Body of pancreas (tissue), 4 donors: ENCODE data around the gene HECTD1. TPM values are rescaled to one million over a fixed set of nuclear protein-coding genes. Genes with fewer than 3 reads are reported as not detected.
A peak's percentile ranks its signal among the peaks of the same experiment; 100 is the strongest.
"Not testable (repeated sequence)": the region's sequence is repeated elsewhere in the genome, so short reads cannot be mapped to it uniquely, and the experiment has no call there.

Experiments
- ATAC-seq: fragments of 150-250 bp; one replicate; pipeline ENCODE4 v1.9.1; 2016
- DNase-seq, 4 donors: peaks; one replicate each; pipeline ENCODE4 v3.0.0-alpha.2; 2019
- H3K27ac ChIP-seq, 4 donors: fragments of 200-600 bp; sonication (generic); 1 replicate in 3 of 4; 2 replicates in 1 of 4; pipeline versions ENCODE4 v1.5.1 to v1.6.1; 2016 to 2019; ENCODE audit warnings: mild to moderate bottlenecking in 1 of 4, mixed read lengths in 1 of 4, moderate library complexity in 1 of 4
- H3K27me3 ChIP-seq, 2 donors: fragments of 200-600 bp; sonication (generic); one replicate each; pipeline ENCODE4 v1.6.0; 2016; ENCODE audit warnings: mild to moderate bottlenecking in 1 of 2
- H3K36me3 ChIP-seq, 2 donors: fragments of 200-600 bp; sonication (generic); replicated peaks in 1 of 2; 2 replicates each; pipeline ENCODE4 v1.5.1; 2016; ENCODE audit warnings: low read depth in 2 of 2; ENCODE audit not compliant: insufficient read depth in 1 of 2
- H3K4me1 ChIP-seq: fragments of 200-600 bp; sonication (generic); one replicate; pipeline ENCODE4 v1.6.0; 2016
- H3K4me3 ChIP-seq, 2 donors: fragments of 200-600 bp; sonication (generic); 1 replicate in 1 of 2; 2 replicates in 1 of 2; pipeline ENCODE4 v1.5.1; 2016 to 2019
- H3K9me3 ChIP-seq, 3 donors: fragments of 200-600 bp; sonication (generic); 1 replicate in 2 of 3; 2 replicates in 1 of 3; pipeline ENCODE4 v1.5.1; 2016
- CTCF ChIP-seq, 7 experiments: fragments of 450-650 bp in 4 of 7; fragments of 200-600 bp in 3 of 7; sonication (generic) in 3 of 7; IDR thresholded peaks; one replicate each; pipeline ENCODE4 v1.5.1; 2016 to 2019; ENCODE audit warnings: antibody characterized with exemption in 7 of 7
- POLR2A ChIP-seq, 3 donors: fragments of 450-650 bp; IDR thresholded peaks; one replicate each; pipeline ENCODE4 v1.6.1; 2016; ENCODE audit warnings: antibody characterized with exemption in 3 of 3, mild to moderate bottlenecking in 2 of 3
- whole genome bisulfite sequencing, 2 donors: methylation state at CpG; one replicate each; pipeline ENCODE4 v1.1.5; 2017; 5-methylcytosine and 5-hydroxymethylcytosine counted together
- intact Hi-C: fragments of 100-400 bp; cut with DNase I; formaldehyde crosslinking; loops from one replicate; pipeline ENCODE4 v1.15.1; 2023
- total RNA-seq, 2 donors: library from RNA; depleted of rRNA; stranded (reverse); fragments of >200 nt; gene quantifications; one replicate each; pipeline ENCODE4 v1.1.0, GENCODE V29; 2016

Gene HECTD1
- total RNA-seq, 2 donors from 2014 or later: 110 to 221 TPM

- WGBS, 2 donors: 67 to 88% methylated on average over 2 to 3 of the region's 3 CpGs
- no peak for ATAC-seq
Measured at GRCh38 chr14:31232081-31232480, 24.5 kb upstream of the HECTD1 start.

GRCh38 chr14:31231272-31231671 is 23.7 kb upstream of the HECTD1 start:
- intact Hi-C loops, ATAC-seq, H3K27ac ChIP-seq: not testable (repeated sequence)

More at GRCh38 chr14:31232081-31232480, 24.5 kb upstream of the HECTD1 start:
- Histone ChIP-seq H3K4me1 (peaks cover 27% of the 10 kb centered on the region), H3K27me3 (no peaks in the 10 kb centered on the region), H3K27ac (no peak overlapping the region), H3K9me3 (no peaks in the 10 kb centered on the region), H3K36me3 (no peaks in the 10 kb centered on the region), H3K4me3 (no peak overlapping the region)
- TF ChIP-seq CTCF (IDR thresholded peaks at IDR 0.05): no peak
- TF ChIP-seq POLR2A (IDR thresholded peaks at IDR 0.05): no peak
- intact Hi-C loops: no loop called here
- no peak for DNase-seq

GRCh38 chr14:31230573-31230958 is 23.0 kb upstream of the HECTD1 start:
- Histone ChIP-seq H3K9me3 (no peaks in the 10 kb centered on the region), H3K27ac (peak overlapping the region; percentile 69 to 83 (median 80)), H3K36me3 (no peaks in the 10 kb centered on the region), H3K4me1 (peaks cover 27% of the 10 kb centered on the region), H3K4me3 (no peak overlapping the region), H3K27me3 (no peaks in the 10 kb centered on the region)
- 56 to 57% methylated on average over 1 of the region's 1 CpG for WGBS, 2 donors
- no peak for ATAC-seq
- DNase-seq: no peak
- TF ChIP-seq POLR2A (IDR thresholded peaks at IDR 0.05): no peak
- TF ChIP-seq CTCF (IDR thresholded peaks at IDR 0.05): no peak
- intact Hi-C loops: no loop called here

More at GRCh38 chr14:31231272-31231671, 23.7 kb upstream of the HECTD1 start:
- H3K4me1 ChIP-seq: peaks cover 27% of the 10 kb centered on the region
- H3K9me3 ChIP-seq, H3K4me3 ChIP-seq, H3K36me3 ChIP-seq, H3K27me3 ChIP-seq, DNase-seq: not testable (repeated sequence)
- WGBS, 2 donors: 89 to 91% methylated on average over 2 of the region's 2 CpGs

DNA sequence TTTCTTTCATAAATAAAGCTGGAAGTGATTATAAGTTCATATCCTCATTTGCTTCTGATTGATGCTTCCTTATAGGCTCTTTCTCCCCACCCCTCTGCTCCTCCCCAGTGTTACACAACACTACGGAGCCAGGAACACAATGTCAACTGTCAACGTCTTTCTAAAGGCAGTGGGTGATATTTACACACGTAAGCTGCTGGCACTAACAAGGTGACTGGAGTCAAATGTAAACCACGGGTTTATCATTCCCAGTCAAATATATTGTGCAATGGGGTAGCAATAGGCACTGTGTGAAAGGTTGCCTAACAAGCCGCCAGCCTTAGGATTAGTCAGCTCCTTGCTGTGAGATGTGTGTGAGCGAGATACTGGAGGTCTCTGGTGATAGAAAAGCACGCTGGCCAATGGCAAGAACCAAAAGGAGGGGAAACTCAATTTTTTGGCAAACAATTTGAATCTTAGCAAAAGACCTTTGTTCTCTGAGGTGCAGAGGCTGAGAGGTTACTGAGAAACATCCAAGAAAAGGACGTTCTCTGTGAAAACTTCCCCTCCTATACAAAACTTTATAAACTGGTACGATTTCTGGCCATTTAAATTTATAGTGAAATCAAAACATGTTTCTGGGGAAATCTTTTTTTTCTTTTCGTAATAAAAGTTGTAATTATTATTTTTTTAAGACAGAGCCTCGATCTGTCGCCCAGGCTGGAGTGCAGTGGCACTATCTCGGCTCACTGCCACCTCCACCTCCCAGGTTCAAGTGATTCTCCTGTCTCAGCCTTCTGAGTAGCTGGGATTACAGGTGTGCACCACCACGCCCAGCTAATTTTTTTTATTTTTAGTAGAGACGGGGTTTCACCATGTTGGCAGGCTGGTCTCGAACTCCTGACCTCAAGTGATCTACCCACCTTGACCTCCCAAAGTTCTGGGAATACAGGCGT is 22.3 kb upstream of the HECTD1 start:
- Histone ChIP-seq H3K27ac (peak overlapping the region; percentile 71 to 83 (median 80)), H3K27me3 (no peaks in the 10 kb centered on the region), H3K4me1 (peaks cover 27% of the 10 kb centered on the region), H3K36me3 (no peaks in the 10 kb centered on the region), H3K9me3 (no peaks in the 10 kb centered on the region), H3K4me3 (no peak overlapping the region)
- TF ChIP-seq POLR2A (IDR thresholded peaks at IDR 0.05) (peak in 2 of 3 donors; percentile 68 to 76), CTCF (IDR thresholded peaks at IDR 0.05) (no peak)
- intact Hi-C loops: no loop called here
- whole genome bisulfite sequencing, 2 donors: 25 to 29% methylated on average over 17 of the region's 17 CpGs
- ATAC-seq (peak; percentile 99), DNase-seq (peak; percentile 86 to 97 (median 92))

DNA sequence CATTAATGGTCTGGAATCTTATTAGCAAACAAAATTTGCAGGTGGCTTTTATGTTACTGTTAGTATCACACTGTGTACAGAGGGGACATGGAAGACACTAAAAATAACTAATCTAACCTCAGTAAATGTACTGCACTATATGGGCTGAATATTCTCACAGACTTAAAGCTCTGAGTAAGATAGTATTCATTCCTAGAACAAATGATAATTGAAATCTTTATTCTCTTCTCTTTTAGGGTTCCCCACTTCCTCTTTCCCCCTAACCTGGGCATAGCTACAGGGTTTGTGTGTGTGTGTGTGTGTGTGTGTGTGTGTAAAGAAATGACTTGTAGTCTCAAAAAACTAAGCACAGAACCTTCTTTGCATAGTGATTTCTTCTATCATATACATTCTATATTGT is 21.4 kb upstream of the HECTD1 start:
- ATAC-seq (no peak), DNase-seq (no peak)
- no peak overlapping the region for H3K4me3 ChIP-seq
- peaks cover 27% of the 10 kb centered on the region for H3K4me1 ChIP-seq
- no peaks in the 10 kb centered on the region for H3K27me3 ChIP-seq
- TF ChIP-seq POLR2A (IDR thresholded peaks at IDR 0.05) (no peak), CTCF (IDR thresholded peaks at IDR 0.05) (no peak)
- intact Hi-C loops: no loop called here
- peak overlapping the region; percentile 70 to 83 (median 75) for H3K27ac ChIP-seq
- no peaks in the 10 kb centered on the region for H3K9me3 ChIP-seq
- H3K36me3 ChIP-seq: no peaks in the 10 kb centered on the region
